MCF 10A (cell line): ENCODE results near the gene CGRRF1. TPM values are rescaled to one million over a fixed set of nuclear protein-coding genes. Genes with fewer than 3 reads are reported as not detected.

Source experiments
- BruUV-seq: library from RNA; stranded (reverse); fragments of 400-500 nt; replicated peaks from 2 replicates; lab custom pipeline; 2021; lab: Mats Ljungman, UMichigan
- CTCF ChIA-PET: fragments of 300-600 bp; sonication (Branson Sonifier 250); formaldehyde crosslinking; extraction: SDS; loops from one replicate; lab custom pipeline; 2021; ENCODE audit warnings: antibody characterized with exemption, inconsistent platforms; lab: Yijun Ruan, JAX
- POLR2A ChIA-PET: fragments of 300-600, 350-650 bp; sonication (Branson Sonifier 250); formaldehyde crosslinking; extraction: SDS; loops from one replicate; lab custom pipeline; 2020; ENCODE audit warnings: antibody characterized with exemption, inconsistent platforms; lab: Yijun Ruan, JAX
- DNase-seq: peaks from one replicate; pipeline ENCODE4 v3.0.0-alpha.2; 2018; ENCODE audit not compliant: unreplicated experiment
- H3K27ac Mint-ChIP-seq: one replicate; pipeline ENCODE4 v1.8.0; 2022; ENCODE audit warnings: mild to moderate bottlenecking, low read depth, mixed read lengths; ENCODE audit not compliant: unreplicated experiment
- H3K27me3 Mint-ChIP-seq: one replicate; pipeline ENCODE4 v1.8.0; 2022; ENCODE audit warnings: mixed read lengths; ENCODE audit not compliant: insufficient read depth, unreplicated experiment
- H3K36me3 Mint-ChIP-seq: one replicate; pipeline ENCODE4 v1.8.0; 2022; ENCODE audit warnings: mild to moderate bottlenecking, moderate library complexity, mixed read lengths; ENCODE audit not compliant: insufficient read depth, unreplicated experiment
- H3K4me1 Mint-ChIP-seq: one replicate; pipeline ENCODE4 v1.8.0; 2022; ENCODE audit warnings: mixed read lengths; ENCODE audit not compliant: insufficient read depth, unreplicated experiment
- H3K4me3 Mint-ChIP-seq: one replicate; pipeline ENCODE4 v1.8.0; 2022; ENCODE audit warnings: mild to moderate bottlenecking, moderate library complexity, mixed read lengths; ENCODE audit not compliant: unreplicated experiment
- H3K9me3 Mint-ChIP-seq: one replicate; pipeline ENCODE4 v1.8.0; 2022; ENCODE audit warnings: mixed read lengths; ENCODE audit not compliant: unreplicated experiment
- CTCF ChIP-seq: fragments of 200-600 bp; IDR thresholded peaks from one replicate; pipeline ENCODE4 v1.8.0; 2022; ENCODE audit warnings: antibody characterized with exemption, mild to moderate bottlenecking; ENCODE audit not compliant: unreplicated experiment
- intact Hi-C: fragments of 100-400 bp; cut with micrococcal nuclease; formaldehyde crosslinking; loops from 2 replicates; pipeline ENCODE4 v1.14.1; 2022
- total RNA-seq: library from RNA; stranded (reverse); gene quantifications from 2 replicates; pipeline ENCODE4 v1.2.3, GENCODE V29; 2022

Gene CGRRF1
- total RNA-seq, 1 experiment from 2014 or later = 17.5 TPM

GRCh38 chr14:54566410-54567223, 56.9 kb downstream of the CGRRF1 start, which contains the start of gene SAMD4A:
TSS of gene SAMD4A (plus strand) at chr14:54567128. CDS start at chr14:54567917, 789 bp downstream.
- H3K27me3 Mint-ChIP-seq = no peaks in the 10 kb centered on the region
- ChIA-PET POLR2A (interaction anchor here (0.6 to 6.3 kb wide), 33 partner anchors 24 to 511 kb away, joined by 3 to 95 read pairs (median 5); partner anchors contain the start of gene CGRRF1), CTCF (interaction anchor here (0.6 to 8.6 kb wide), 25 partner anchors 31 to 595 kb away, joined by 3 to 113 read pairs (median 4); partner anchors contain the start of gene GMFB)
- H3K36me3 Mint-ChIP-seq = no peaks in the 10 kb centered on the region
- TSS peak; percentile 17 for BruUV-seq
- peaks cover 14% of the 10 kb centered on the region for H3K4me1 Mint-ChIP-seq
- peak within 1 kb of the TSS; percentile 87 for H3K4me3 Mint-ChIP-seq
- DNase-seq = peak; percentile 86
- H3K27ac Mint-ChIP-seq = peak within 1 kb of the TSS; percentile 83
- no peaks in the 10 kb centered on the region for H3K9me3 Mint-ChIP-seq
- TF ChIP-seq CTCF = peak; percentile 35
- intact Hi-C loops = loop anchor here (1.0 to 10.0 kb wide), 3 partner anchors 86 to 598 kb away; no protein-coding TSS in a partner anchor

GRCh38 chr14:54567224-54567638, 57.5 kb downstream of the CGRRF1 start:
- no peak for TF ChIP-seq CTCF
- no peaks in the 10 kb centered on the region for H3K9me3 Mint-ChIP-seq
- DNase-seq = peak; percentile 40
- peak overlapping the region; percentile 87 for H3K4me3 Mint-ChIP-seq
- H3K36me3 Mint-ChIP-seq = peaks cover 2% of the 10 kb centered on the region
- peak overlapping the region; percentile 70 for H3K27ac Mint-ChIP-seq
- ChIA-PET CTCF (interaction anchor here (0.6 to 8.6 kb wide), 17 partner anchors 31 to 541 kb away, joined by 3 to 113 read pairs (median 4); partner anchors contain the start of gene GMFB), POLR2A (interaction anchor here (0.6 to 6.3 kb wide), 22 partner anchors 24 to 510 kb away, joined by 3 to 95 read pairs (median 5); partner anchors contain the start of gene CGRRF1)
- H3K27me3 Mint-ChIP-seq = no peaks in the 10 kb centered on the region
- H3K4me1 Mint-ChIP-seq = peaks cover 14% of the 10 kb centered on the region
- BruUV-seq = no TSS peak
- intact Hi-C loops = loop anchor here (5.0 to 10.0 kb wide), 2 partner anchors 85 to 598 kb away; no protein-coding TSS in a partner anchor

- POLR2A ChIA-PET = interaction anchor here (0.6 to 6.3 kb wide), 32 partner anchors 10 to 1776 kb away, joined by 3 to 95 read pairs (median 4); partner anchors contain the start of gene GNPNAT1
- CTCF ChIA-PET = interaction anchor here (0.6 to 7.4 kb wide), 17 partner anchors 30 to 540 kb away, joined by 3 to 97 read pairs (median 4); partner anchors contain the start of gene GMFB
- intact Hi-C loops = loop anchor here (5.0 to 10.0 kb wide), 2 partner anchors 84 to 597 kb away; no protein-coding TSS in a partner anchor
- Mint-ChIP-seq H3K27me3 (no peaks in the 10 kb centered on the region), H3K9me3 (no peaks in the 10 kb centered on the region), H3K27ac (peak overlapping the region; percentile 70), H3K4me3 (peak overlapping the region; percentile 87), H3K36me3 (peaks cover 9% of the 10 kb centered on the region), H3K4me1 (peaks cover 14% of the 10 kb centered on the region)
- no TSS peak for BruUV-seq
- DNase-seq = peak; percentile 52
- no peak for TF ChIP-seq CTCF
These were observed 58.2 kb downstream of the CGRRF1 start for GRCh38 chr14:54567639-54568561.
